CD4-positive, CD25-positive, alpha-beta regulatory T cell (primary cell): ENCODE data around the gene PA2G4. TPM values are rescaled to one million over a fixed set of nuclear protein-coding genes. Genes with fewer than 3 reads are reported as not detected.
A peak's percentile ranks its signal among the peaks of the same experiment; 100 is the strongest.

Experiments used
- ATAC-seq, 2 donors: fragments of 150-1000 bp; cut with Tn5 transposase; one replicate each; pipeline ENCODE4 v1.10.0; 2021; ENCODE audit warnings: low read depth in 2 of 2, moderate number of reproducible peaks in 2 of 2, moderate library complexity in 1 of 2
- DNase-seq, 3 donors: peaks; one replicate each; pipeline versions ENCODE4 v3.0.0 to v3.0.0-alpha.2; 2012 to 2022; ENCODE audit warnings: mixed read lengths in 1 of 3
- H3K27ac ChIP-seq: one replicate; pipeline ENCODE4 v1.7.0; 2013; ENCODE audit warnings: mild to moderate bottlenecking, low read length; ENCODE audit not compliant: insufficient read depth, poor library complexity, severe bottlenecking
- H3K27me3 ChIP-seq: one replicate; pipeline ENCODE4 v1.7.0; 2013; ENCODE audit warnings: low read length; ENCODE audit not compliant: control insufficient read depth, insufficient read depth
- H3K36me3 ChIP-seq: one replicate; pipeline ENCODE4 v1.7.0; 2013; ENCODE audit warnings: mild to moderate bottlenecking, low read length, moderate library complexity; ENCODE audit not compliant: control insufficient read depth, insufficient read depth
- H3K4me1 ChIP-seq: 2 replicates; pipeline ENCODE4 v1.7.0; 2013; ENCODE audit warnings: mild to moderate bottlenecking, low read length; ENCODE audit not compliant: insufficient read depth, control insufficient read depth, poor library complexity, severe bottlenecking
- H3K4me3 ChIP-seq: one replicate; pipeline ENCODE4 v1.7.0; 2013; ENCODE audit warnings: low read depth, mild to moderate bottlenecking, low read length, moderate library complexity
- H3K9me3 ChIP-seq, 2 experiments: 1 replicate in 1 of 2; 2 replicates in 1 of 2; pipeline ENCODE4 v1.7.0; 2013; ENCODE audit warnings: low read length in 2 of 2, mild to moderate bottlenecking in 1 of 2, moderate library complexity in 1 of 2; ENCODE audit not compliant: control insufficient read depth in 2 of 2
- H3K27ac Mint-ChIP-seq, 3 donors: one replicate each; pipeline ENCODE4 v1.8.0; 2020 to 2022; ENCODE audit warnings: mild to moderate bottlenecking in 3 of 3, mixed read lengths in 3 of 3, moderate library complexity in 2 of 3
- H3K27me3 Mint-ChIP-seq: one replicate; pipeline ENCODE4 v1.8.0; 2022; ENCODE audit warnings: mild to moderate bottlenecking, mixed read lengths
- H3K36me3 Mint-ChIP-seq: one replicate; pipeline ENCODE4 v1.8.0; 2020; ENCODE audit warnings: mixed read lengths
- H3K4me1 Mint-ChIP-seq, 4 donors: one replicate each; pipeline ENCODE4 v1.8.0; 2020 to 2022; ENCODE audit warnings: mixed read lengths in 4 of 4, mild to moderate bottlenecking in 1 of 4
- H3K4me3 Mint-ChIP-seq, 4 donors: one replicate each; pipeline ENCODE4 v1.8.0; 2020 to 2022; ENCODE audit warnings: mild to moderate bottlenecking in 4 of 4, mixed read lengths in 4 of 4, moderate library complexity in 3 of 4
- H3K9me3 Mint-ChIP-seq, 7 donors: one replicate each; pipeline ENCODE4 v1.8.0; 2020 to 2022; ENCODE audit warnings: mixed read lengths in 7 of 7, mild to moderate bottlenecking in 3 of 7, moderate library complexity in 2 of 7
- polyA plus RNA-seq, 4 donors: library from polyadenylated mRNA; unstranded; fragments of 300-500 nt; fragmentation: Illumina TruSeq; gene quantifications; one replicate each; pipeline ENCODE4 v1.2.3, GENCODE V29; 2021
- total RNA-seq: library from RNA; stranded (reverse); gene quantifications from one replicate; pipeline ENCODE4 v1.2.3, GENCODE V29; 2022

The PA2G4 gene
- total and polyA plus RNA-seq, 5 donors from 2014 or later, result 63.8 to 203 (median 196) TPM

- Mint-ChIP-seq H3K27me3 (peaks cover 4% of the 10 kb centered on the region), H3K4me3 (peak overlapping the region; percentile 91 to 99 (median 96)), H3K9me3 (no peaks in the 10 kb centered on the region), H3K4me1 (peaks cover 9 to 49% (median 29%) of the 10 kb centered on the region in 4 donors), H3K36me3 (peaks cover 22% of the 10 kb centered on the region), H3K27ac (peak overlapping the region; percentile 93 to 99 (median 98))
- Histone ChIP-seq H3K27ac (peak overlapping the region; percentile 96), H3K4me1 (peaks cover 23% of the 10 kb centered on the region), H3K4me3 (peak overlapping the region; percentile 86), H3K9me3 (no peaks in the 10 kb centered on the region), H3K36me3 (peaks cover 9% of the 10 kb centered on the region), H3K27me3 (no peaks in the 10 kb centered on the region)
- no peak for ATAC-seq
- DNase-seq, result peak; percentile 47 to 79 (median 60)
Measured at GRCh38 chr12:56119361-56119796, 15.0 kb downstream of the PA2G4 start.

DNA sequence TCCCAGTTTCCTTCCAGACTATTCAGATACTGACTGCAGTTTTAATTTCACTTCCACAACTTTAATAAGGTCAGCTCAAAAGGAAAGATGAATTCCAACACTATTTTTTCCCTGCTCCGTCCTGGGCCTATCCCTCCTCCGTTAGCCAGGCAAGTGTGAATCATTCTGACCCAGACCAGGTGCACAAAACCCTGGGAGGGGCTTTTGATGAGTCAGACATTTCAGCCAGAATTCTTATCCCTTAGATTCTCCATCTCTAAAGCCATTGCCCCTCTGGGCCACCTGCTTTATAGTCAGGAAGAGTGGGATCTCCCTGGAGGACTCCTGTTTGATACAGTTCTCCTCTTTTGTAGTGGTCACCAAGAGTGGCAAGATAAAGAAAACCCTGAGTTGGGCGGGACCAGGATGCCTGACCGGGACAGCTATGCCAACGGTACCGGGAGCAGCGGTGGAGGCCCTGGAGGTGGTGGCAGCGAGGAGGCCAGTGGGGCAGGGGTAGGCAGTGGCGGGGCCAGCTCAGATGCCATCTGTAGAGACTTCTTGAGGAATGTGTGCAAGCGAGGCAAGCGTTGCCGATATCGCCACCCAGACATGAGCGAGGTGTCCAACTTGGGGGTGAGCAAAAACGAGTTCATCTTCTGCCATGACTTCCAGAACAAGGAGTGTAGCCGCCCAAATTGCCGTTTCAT is 15.9 kb downstream of the PA2G4 start:
- Mint-ChIP-seq H3K4me3 (peak overlapping the region in 3 of 4 donors; percentile 19 to 57 (median 53)), H3K27ac (peak overlapping the region in 2 of 3 donors; percentile 36 to 73), H3K36me3 (peaks cover 22% of the 10 kb centered on the region), H3K27me3 (peaks cover 4% of the 10 kb centered on the region), H3K4me1 (peaks cover 9 to 53% (median 29%) of the 10 kb centered on the region in 4 donors), H3K9me3 (no peaks in the 10 kb centered on the region)
- Histone ChIP-seq H3K36me3 (peaks cover 9% of the 10 kb centered on the region), H3K27me3 (no peaks in the 10 kb centered on the region), H3K4me1 (peaks cover 25% of the 10 kb centered on the region), H3K4me3 (no peak overlapping the region), H3K9me3 (no peaks in the 10 kb centered on the region), H3K27ac (no peak overlapping the region)
- DNase-seq, result no peak
- no peak for ATAC-seq

DNA sequence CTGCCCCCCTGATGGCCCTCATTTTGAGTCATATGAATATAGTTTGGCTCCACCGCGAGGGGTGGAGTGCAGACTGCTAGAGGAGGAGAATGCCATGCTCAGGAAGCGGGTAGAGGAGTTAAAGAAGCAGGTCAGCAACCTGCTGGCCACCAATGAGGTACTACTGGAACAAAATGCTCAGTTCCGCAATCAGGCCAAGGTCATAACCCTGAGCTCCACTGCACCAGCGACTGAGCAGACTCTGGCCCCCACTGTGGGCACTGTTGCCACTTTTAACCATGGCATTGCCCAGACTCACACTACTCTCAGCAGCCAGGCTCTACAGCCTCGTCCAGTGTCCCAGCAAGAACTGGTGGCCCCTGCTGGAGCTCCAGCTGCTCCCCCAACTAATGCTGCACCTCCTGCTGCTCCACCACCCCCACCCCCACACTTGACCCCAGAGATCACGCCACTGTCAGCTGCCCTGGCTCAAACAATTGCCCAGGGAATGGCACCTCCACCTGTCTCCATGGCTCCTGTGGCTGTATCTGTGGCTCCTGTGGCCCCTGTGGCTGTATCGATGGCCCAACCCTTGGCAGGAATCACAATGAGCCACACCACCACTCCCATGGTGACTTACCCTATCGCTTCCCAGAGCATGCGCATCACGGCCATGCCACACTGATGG is 17.0 kb downstream of the PA2G4 start:
- Mint-ChIP-seq H3K36me3 (peaks cover 22% of the 10 kb centered on the region), H3K9me3 (peaks cover 0 to 1% (median 0%) of the 10 kb centered on the region in 7 donors), H3K27me3 (peaks cover 4% of the 10 kb centered on the region), H3K4me1 (peaks cover 14 to 57% (median 32%) of the 10 kb centered on the region in 4 donors), H3K27ac (no peak overlapping the region), H3K4me3 (no peak overlapping the region)
- H3K4me1 ChIP-seq, result peaks cover 35% of the 10 kb centered on the region
- no peaks in the 10 kb centered on the region for H3K9me3 ChIP-seq
- ATAC-seq (no peak), DNase-seq (no peak)
- no peaks in the 10 kb centered on the region for H3K27me3 ChIP-seq
- H3K36me3 ChIP-seq, result peaks cover 9% of the 10 kb centered on the region
- H3K4me3 ChIP-seq, result no peak overlapping the region
- no peak overlapping the region for H3K27ac ChIP-seq

DNA sequence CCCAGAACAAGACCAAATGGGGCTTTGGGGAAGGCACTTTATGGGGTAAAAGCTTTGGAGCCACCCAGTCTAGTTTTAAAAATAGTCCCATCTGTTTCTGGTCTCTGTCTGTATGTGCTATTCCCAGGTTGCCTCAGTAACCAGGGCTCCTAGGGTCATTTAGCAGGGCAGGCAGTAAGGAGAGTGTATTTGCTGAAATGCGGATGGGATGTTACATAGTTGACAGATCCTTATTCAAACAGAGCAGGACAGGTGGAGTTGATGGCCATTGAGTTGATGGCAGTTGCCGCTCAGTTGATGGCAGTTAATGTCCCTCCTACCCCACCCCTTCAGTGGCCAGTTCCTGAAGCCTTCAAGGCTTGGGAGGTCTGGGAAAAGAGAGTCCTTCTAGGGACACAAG is 18.3 kb downstream of the PA2G4 start:
- DNase-seq, result no peak
- Mint-ChIP-seq H3K36me3 (peaks cover 11% of the 10 kb centered on the region), H3K4me1 (peaks cover 15 to 58% (median 40%) of the 10 kb centered on the region in 4 donors), H3K27ac (peak overlapping the region in 1 of 3 donors; percentile 42), H3K9me3 (peaks cover 0 to 1% (median 0%) of the 10 kb centered on the region in 7 donors), H3K27me3 (peaks cover 4% of the 10 kb centered on the region), H3K4me3 (peak overlapping the region in 1 of 4 donors; percentile 17)
- ATAC-seq, result no peak
- H3K4me1 ChIP-seq, result peaks cover 41% of the 10 kb centered on the region
- no peak overlapping the region for H3K27ac ChIP-seq
- no peaks in the 10 kb centered on the region for H3K9me3 ChIP-seq
- H3K36me3 ChIP-seq, result peaks cover 9% of the 10 kb centered on the region
- H3K27me3 ChIP-seq, result no peaks in the 10 kb centered on the region
- H3K4me3 ChIP-seq, result no peak overlapping the region

DNA sequence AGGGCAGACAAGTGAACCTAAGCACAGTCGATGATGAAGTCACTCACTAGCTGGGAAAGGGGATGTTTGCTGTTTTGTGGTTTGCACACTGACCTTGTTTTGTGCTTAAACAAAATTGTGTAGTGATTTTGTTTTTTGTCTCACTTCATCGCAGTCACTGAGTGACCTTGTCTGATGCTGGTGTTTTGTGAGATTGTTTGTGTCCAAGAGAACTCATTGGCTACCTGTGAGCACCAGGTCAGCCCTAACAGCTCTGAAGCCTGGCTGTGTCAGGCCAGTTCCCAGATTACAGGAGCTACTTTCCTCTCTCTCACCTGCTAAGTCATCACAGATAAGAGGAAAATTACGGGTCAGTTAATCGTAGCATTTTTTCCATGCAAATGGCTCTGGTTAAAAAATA is 19.8 kb downstream of the PA2G4 start:
- DNase-seq, result no peak
- Mint-ChIP-seq H3K9me3 (peaks cover 0 to 1% (median 0%) of the 10 kb centered on the region in 7 donors), H3K36me3 (peaks cover 7% of the 10 kb centered on the region), H3K4me1 (peaks cover 10 to 52% (median 29%) of the 10 kb centered on the region in 4 donors), H3K27ac (peak overlapping the region in 2 of 3 donors; percentile 42 to 77), H3K27me3 (peaks cover 3% of the 10 kb centered on the region), H3K4me3 (no peak overlapping the region)
- Histone ChIP-seq H3K36me3 (peaks cover 9% of the 10 kb centered on the region), H3K27me3 (no peaks in the 10 kb centered on the region), H3K27ac (no peak overlapping the region), H3K4me1 (peaks cover 30% of the 10 kb centered on the region), H3K4me3 (no peak overlapping the region), H3K9me3 (no peaks in the 10 kb centered on the region)
- ATAC-seq, result no peak

GRCh38 chr12:56126732-56127239 is 22.4 kb downstream of the PA2G4 start:
- H3K4me1 Mint-ChIP-seq, result peaks cover 10 to 68% (median 43%) of the 10 kb centered on the region in 4 donors
- H3K4me3 Mint-ChIP-seq, result peak overlapping the region; percentile 78 to 99 (median 92)
- peaks cover 42% of the 10 kb centered on the region for H3K4me1 ChIP-seq
- DNase-seq (peak in 1 of 3 donors; percentile 52), ATAC-seq (no peak)
- no peaks in the 10 kb centered on the region for H3K27me3 ChIP-seq
- peak overlapping the region; percentile 92 to 98 (median 92) for H3K27ac Mint-ChIP-seq
- no peaks in the 10 kb centered on the region for H3K27me3 Mint-ChIP-seq
- peaks cover 17% of the 10 kb centered on the region for H3K36me3 ChIP-seq
- peaks cover 0 to 7% of the 10 kb centered on the region in 2 experiments for H3K9me3 ChIP-seq
- peak overlapping the region; percentile 74 for H3K4me3 ChIP-seq
- H3K27ac ChIP-seq, result peak overlapping the region; percentile 87
- H3K9me3 Mint-ChIP-seq, result peaks cover 0 to 5% (median 0%) of the 10 kb centered on the region in 7 donors
- peaks cover 20% of the 10 kb centered on the region for H3K36me3 Mint-ChIP-seq

GRCh38 chr12:56127485-56127887 is 23.1 kb downstream of the PA2G4 start:
- Histone ChIP-seq H3K27ac (peak overlapping the region; percentile 87), H3K27me3 (no peaks in the 10 kb centered on the region), H3K4me1 (peaks cover 42% of the 10 kb centered on the region), H3K4me3 (peak overlapping the region; percentile 74), H3K36me3 (peaks cover 24% of the 10 kb centered on the region), H3K9me3 (peaks cover 0 to 7% of the 10 kb centered on the region in 2 experiments)
- Mint-ChIP-seq H3K9me3 (peaks cover 0 to 5% (median 0%) of the 10 kb centered on the region in 7 donors), H3K4me3 (peak overlapping the region; percentile 87 to 100 (median 98)), H3K27me3 (no peaks in the 10 kb centered on the region), H3K27ac (peak overlapping the region; percentile 92 to 98 (median 92)), H3K36me3 (peaks cover 27% of the 10 kb centered on the region), H3K4me1 (peaks cover 10 to 75% (median 48%) of the 10 kb centered on the region in 4 donors)
- DNase-seq (no peak), ATAC-seq (no peak)
